Left colon (tissue), 2 donors: Measurements from ENCODE around the gene ARHGAP30. TPM values are rescaled to one million over a fixed set of nuclear protein-coding genes. Genes with fewer than 3 reads are reported as not detected.

Experiments used
- ATAC-seq: fragments of 200-7000 bp; cut with Tn5 transposase; one replicate; pipeline ENCODE4 v1.9.1; 2020; ENCODE audit warnings: mild to moderate bottlenecking, moderate library complexity
- DNase-seq, 2 donors: peaks; one replicate each; pipeline ENCODE4 v3.0.0-alpha.2; 2020
- intact Hi-C, 2 donors: fragments of 100-400 bp; cut with DNase I in 1 of 2; cut with micrococcal nuclease in 1 of 2; formaldehyde crosslinking; loops; one replicate each; pipeline versions ENCODE4 v1.11.2 to v1.14.0; 2022; cut with DNase I, micrococcal nuclease
- total RNA-seq, 2 donors: library from RNA; stranded (reverse); fragmentation: NEBNext Ultra II Directional; extraction: Animal tissue kit (Norgen Biotek cat#: 25700); gene quantifications; one replicate each; pipeline ENCODE4 v1.2.1, GENCODE V29; 2021
- donor health status: DM: no; HTN: no; CAD: no.
- donor health status: DM: yes; HTN: yes; CAD: no.

The ARHGAP30 gene
- total RNA-seq, 2 donors from 2014 or later, result 2.7 to 8.7 TPM

GRCh38 chr1:161000736-161001480 lies 68.8 kb downstream of the ARHGAP30 start:
- intact Hi-C loops, result no loop called here
- DNase-seq (no peak), ATAC-seq (no peak)

GRCh38 chr1:160999376-160999775 lies 70.3 kb downstream of the ARHGAP30 start:
- no peak for ATAC-seq
- intact Hi-C loops, result no loop called here
- no peak for DNase-seq

GRCh38 chr1:160997323-160998038 lies 72.2 kb downstream of the ARHGAP30 start:
- DNase-seq (peak; percentile 74 to 81), ATAC-seq (peak; percentile 84)
- intact Hi-C loops, result no loop called here

Other genes starting within 250 kb of the ARHGAP30 start
- gene CD244, start 207.0 kb downstream of the ARHGAP30 start, total RNA-seq, result under 1 TPM; 0.37 to 0.87 TPM
- gene ITLN1, start 184.7 kb downstream of the ARHGAP30 start, total RNA-seq, result 100 to 1,000 TPM; 268 to 512 TPM
- not detected for gene ITLN2, start 115.1 kb downstream of the ARHGAP30 start, total RNA-seq
- 100 to 1,000 TPM; 145 to 202 TPM for gene F11R, start 48.7 kb downstream of the ARHGAP30 start, total RNA-seq
- 100 to 1,000 TPM in 1 of 2 donors, 10 to 100 TPM in 1; 92.1 to 120 TPM for gene TSTD1, start 30.9 kb downstream of the ARHGAP30 start, total RNA-seq
- 10 to 100 TPM; 67.4 to 72.4 TPM for gene USF1, start 23.9 kb downstream of the ARHGAP30 start, total RNA-seq
- gene NECTIN4, start 19.7 kb upstream of the ARHGAP30 start, total RNA-seq, result 1 to 10 TPM; 3.0 to 6.1 TPM
- gene KLHDC9, start 28.5 kb upstream of the ARHGAP30 start, total RNA-seq, result 10 to 100 TPM; 10.1 to 11.1 TPM
- gene PFDN2, start 48.1 kb upstream of the ARHGAP30 start, total RNA-seq, result 10 to 100 TPM; 30.3 to 38.2 TPM
- gene NIT1, start 48.2 kb upstream of the ARHGAP30 start, total RNA-seq, result 10 to 100 TPM; 74.4 to 76.6 TPM
- gene DEDD, start 62.8 kb upstream of the ARHGAP30 start, total RNA-seq, result 10 to 100 TPM; 34.2 to 41.5 TPM
- 100 to 1,000 TPM; 106 to 107 TPM for gene UFC1, start 84.1 kb upstream of the ARHGAP30 start, total RNA-seq
- 10 to 100 TPM; 19.7 to 24.0 TPM for gene USP21, start 89.6 kb upstream of the ARHGAP30 start, total RNA-seq
- 10 to 100 TPM; 11.7 to 12.4 TPM for gene PPOX, start 96.5 kb upstream of the ARHGAP30 start, total RNA-seq
- 10 to 100 TPM; 29.7 TPM for gene B4GALT3, start 107.6 kb upstream of the ARHGAP30 start, total RNA-seq
- 1 to 10 TPM; 1.0 to 3.3 TPM for gene ADAMTS4, start 129.2 kb upstream of the ARHGAP30 start, total RNA-seq
- gene NDUFS2, start 132.5 kb upstream of the ARHGAP30 start, total RNA-seq, result 100 to 1,000 TPM; 154 to 188 TPM
- gene FCER1G, start 145.4 kb upstream of the ARHGAP30 start, total RNA-seq, result 10 to 100 TPM in 1 of 2 donors, 1 to 10 TPM in 1; 5.6 to 23.3 TPM
- not detected for gene APOA2, start 153.7 kb upstream of the ARHGAP30 start, total RNA-seq
- 10 to 100 TPM; 19.6 to 24.6 TPM for gene TOMM40L, start 156.2 kb upstream of the ARHGAP30 start, total RNA-seq
- gene NR1I3, start 168.3 kb upstream of the ARHGAP30 start, total RNA-seq, result under 1 TPM in 1 of 2 donors, not detected in 1; 0.53 TPM
- 1 to 10 TPM in 1 of 2 donors, not detected in 1; 2.6 TPM for gene PCP4L1, start 188.9 kb upstream of the ARHGAP30 start, total RNA-seq
- 1 to 10 TPM; 1.3 to 5.0 TPM for gene MPZ, start 240.1 kb upstream of the ARHGAP30 start, total RNA-seq
- gene SDHC, start 244.5 kb upstream of the ARHGAP30 start, total RNA-seq, result 100 to 1,000 TPM; 264 to 266 TPM